ENCODE data around the gene PRKACG. TPM values are rescaled to one million over a fixed set of nuclear protein-coding genes. Genes with fewer than 3 reads are reported as not detected.
"Not testable (repeated sequence)": the region's sequence is repeated elsewhere in the genome, so short reads cannot be mapped to it uniquely, and the experiment has no call there.

Gene PRKACG
- total and polyA plus RNA-seq, 2 experiments from 2014 or later: not detected

DNA sequence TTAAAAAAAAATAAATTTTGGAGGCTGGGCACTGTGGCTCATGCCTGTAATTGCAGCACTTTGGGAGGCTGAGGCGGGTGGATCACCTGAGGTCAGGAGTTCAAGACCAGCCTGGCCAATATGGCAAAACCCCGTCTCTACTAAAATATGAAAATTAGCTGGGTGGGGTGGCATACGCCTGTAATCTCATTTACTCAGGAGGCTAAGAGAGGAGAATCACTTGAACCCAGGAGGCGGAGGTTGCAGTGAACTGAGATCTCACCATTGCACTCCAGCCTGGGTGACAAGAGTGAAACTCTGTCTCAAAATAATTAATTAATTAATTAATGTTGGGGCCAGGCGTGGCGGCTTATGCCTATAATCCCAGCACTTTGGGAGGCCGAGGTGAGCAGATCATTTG, 27.0 kb downstream of the PRKACG start:
- not testable (repeated sequence) for H3K27me3 Mint-ChIP-seq (ENCODE audit: insufficient read depth, low read depth, poor library complexity); H3K36me3 Mint-ChIP-seq (ENCODE audit: low read depth); H3K4me1 Mint-ChIP-seq; H3F3A ChIP-seq (replicated peaks; ENCODE audit: low read depth); H3K9me2 ChIP-seq (ENCODE audit: insufficient read depth); H3K36me3 ChIP-seq (ENCODE audit: insufficient read depth); H3K9me3 Mint-ChIP-seq; H3K4me3 Mint-ChIP-seq; H4K20me1 ChIP-seq (replicated peaks; ENCODE audit: insufficient read depth); H3K4me3 ChIP-seq; H3K27me3 ChIP-seq (ENCODE audit: insufficient read depth); H3K27ac Mint-ChIP-seq; DNase-seq (ENCODE audit: low spot score); H3K4me1 ChIP-seq (ENCODE audit: insufficient read depth); H2AFZ ChIP-seq; ATAC-seq; H3K27ac ChIP-seq (ENCODE audit: low read depth); H3K79me2 ChIP-seq (replicated peaks; ENCODE audit: insufficient read depth); H3K4me2 ChIP-seq

DNA sequence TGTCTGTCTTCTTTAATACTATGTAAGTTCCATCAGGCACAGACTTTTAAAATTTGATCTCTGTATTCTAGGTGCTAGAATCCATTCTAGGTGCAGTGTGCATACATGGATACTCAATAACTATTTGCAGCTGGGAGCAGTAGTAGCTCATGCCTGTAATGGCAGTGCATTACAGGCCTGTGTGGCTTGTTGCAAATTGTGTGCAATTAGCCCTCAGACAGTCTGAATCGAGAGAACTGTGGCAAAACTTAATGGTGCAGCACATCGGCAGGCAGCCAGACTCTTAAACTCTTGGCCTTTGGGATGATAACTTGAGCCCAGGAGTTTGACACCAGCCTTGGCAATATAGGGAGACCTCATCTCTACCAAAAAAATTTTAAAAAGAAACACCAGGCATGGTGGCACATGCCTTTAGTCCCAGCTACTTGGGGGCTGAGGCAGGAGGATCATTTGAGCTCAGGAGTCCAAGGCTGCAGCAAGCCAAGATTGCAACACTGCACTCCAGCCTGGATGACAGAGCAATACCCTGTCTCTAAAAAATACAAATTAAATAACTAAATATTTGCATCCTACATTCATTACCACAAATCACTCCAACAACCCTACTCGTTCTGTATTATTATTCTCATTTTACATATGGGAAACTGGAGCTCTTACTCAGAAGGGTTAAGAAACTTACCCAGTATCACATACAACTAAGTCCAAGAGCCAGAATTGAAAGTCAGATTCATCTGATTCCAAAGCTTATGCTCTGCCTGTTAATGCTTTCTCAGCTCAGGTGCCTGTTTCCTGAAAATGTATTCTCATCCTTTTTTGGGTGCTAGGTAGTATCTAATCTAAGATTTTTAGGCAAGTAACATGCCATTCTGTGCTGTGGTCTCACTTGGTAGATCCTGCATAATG, 30.1 kb downstream of the PRKACG start:
- no peaks in the 10 kb centered on the region for H3K9me2 ChIP-seq (ENCODE audit: insufficient read depth)
- H3K27me3 ChIP-seq (ENCODE audit: insufficient read depth): no peaks in the 10 kb centered on the region

More for the DNA sequence above, 30.1 kb downstream of the PRKACG start:
- Histone ChIP-seq H3K36me3 (ENCODE audit: insufficient read depth) (no peaks in the 10 kb centered on the region), H4K20me1 (replicated peaks; ENCODE audit: insufficient read depth) (no peaks in the 10 kb centered on the region), H3K27ac (ENCODE audit: low read depth) (no peak overlapping the region), H3K4me2 (no peak overlapping the region), H3K4me1 (ENCODE audit: insufficient read depth) (peaks cover 21% of the 10 kb centered on the region), H3F3A (replicated peaks; ENCODE audit: low read depth) (no peaks in the 10 kb centered on the region; the same call in 1 of the 2 replicates), H3K4me3 (no peak overlapping the region), H3K79me2 (replicated peaks; ENCODE audit: insufficient read depth) (no peaks in the 10 kb centered on the region), H2AFZ (no peak overlapping the region)
- DNase-seq (ENCODE audit: low spot score) (no peak), ATAC-seq (no peak)
- Mint-ChIP-seq H3K9me3 (no peaks in the 10 kb centered on the region), H3K27ac (no peak overlapping the region), H3K4me3 (no peak overlapping the region), H3K27me3 (ENCODE audit: insufficient read depth, low read depth, poor library complexity) (peaks cover 2% of the 10 kb centered on the region), H3K36me3 (ENCODE audit: low read depth) (no peaks in the 10 kb centered on the region), H3K4me1 (peaks cover 34% of the 10 kb centered on the region)
- TF ChIP-seq POLR2AphosphoS5 (IDR thresholded peaks at IDR 0.05; ENCODE audit: low read depth) (no peak), STAT1 (IDR thresholded peaks at IDR 0.05; ENCODE audit: unreplicated experiment) (no peak), NANOG (IDR thresholded peaks at IDR 0.05; ENCODE audit: borderline replicate concordance) (no peak), ZNF114 (CRISPR knock-in tag; IDR thresholded peaks at IDR 0.05) (no peak), JUNB (IDR thresholded peaks at IDR 0.05; ENCODE audit: unreplicated experiment) (no peak), CREB1 (CRISPR knock-in tag; IDR thresholded peaks at IDR 0.05; ENCODE audit: low read depth) (no peak), ZNF331 (CRISPR knock-in tag; IDR thresholded peaks at IDR 0.05; ENCODE audit: low read depth) (no peak), EZH2 (IDR thresholded peaks at IDR 0.05; ENCODE audit: low read depth, unreplicated experiment) (no peak)
- TF ChIP-seq, protein P1, sequence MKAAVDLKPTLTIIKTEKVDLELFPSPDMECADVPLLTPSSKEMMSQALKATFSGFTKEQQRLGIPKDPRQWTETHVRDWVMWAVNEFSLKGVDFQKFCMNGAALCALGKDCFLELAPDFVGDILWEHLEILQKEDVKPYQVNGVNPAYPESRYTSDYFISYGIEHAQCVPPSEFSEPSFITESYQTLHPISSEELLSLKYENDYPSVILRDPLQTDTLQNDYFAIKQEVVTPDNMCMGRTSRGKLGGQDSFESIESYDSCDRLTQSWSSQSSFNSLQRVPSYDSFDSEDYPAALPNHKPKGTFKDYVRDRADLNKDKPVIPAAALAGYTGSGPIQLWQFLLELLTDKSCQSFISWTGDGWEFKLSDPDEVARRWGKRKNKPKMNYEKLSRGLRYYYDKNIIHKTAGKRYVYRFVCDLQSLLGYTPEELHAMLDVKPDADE (IDR thresholded peaks at IDR 0.05): no peak
- TF ChIP-seq, protein P2, sequence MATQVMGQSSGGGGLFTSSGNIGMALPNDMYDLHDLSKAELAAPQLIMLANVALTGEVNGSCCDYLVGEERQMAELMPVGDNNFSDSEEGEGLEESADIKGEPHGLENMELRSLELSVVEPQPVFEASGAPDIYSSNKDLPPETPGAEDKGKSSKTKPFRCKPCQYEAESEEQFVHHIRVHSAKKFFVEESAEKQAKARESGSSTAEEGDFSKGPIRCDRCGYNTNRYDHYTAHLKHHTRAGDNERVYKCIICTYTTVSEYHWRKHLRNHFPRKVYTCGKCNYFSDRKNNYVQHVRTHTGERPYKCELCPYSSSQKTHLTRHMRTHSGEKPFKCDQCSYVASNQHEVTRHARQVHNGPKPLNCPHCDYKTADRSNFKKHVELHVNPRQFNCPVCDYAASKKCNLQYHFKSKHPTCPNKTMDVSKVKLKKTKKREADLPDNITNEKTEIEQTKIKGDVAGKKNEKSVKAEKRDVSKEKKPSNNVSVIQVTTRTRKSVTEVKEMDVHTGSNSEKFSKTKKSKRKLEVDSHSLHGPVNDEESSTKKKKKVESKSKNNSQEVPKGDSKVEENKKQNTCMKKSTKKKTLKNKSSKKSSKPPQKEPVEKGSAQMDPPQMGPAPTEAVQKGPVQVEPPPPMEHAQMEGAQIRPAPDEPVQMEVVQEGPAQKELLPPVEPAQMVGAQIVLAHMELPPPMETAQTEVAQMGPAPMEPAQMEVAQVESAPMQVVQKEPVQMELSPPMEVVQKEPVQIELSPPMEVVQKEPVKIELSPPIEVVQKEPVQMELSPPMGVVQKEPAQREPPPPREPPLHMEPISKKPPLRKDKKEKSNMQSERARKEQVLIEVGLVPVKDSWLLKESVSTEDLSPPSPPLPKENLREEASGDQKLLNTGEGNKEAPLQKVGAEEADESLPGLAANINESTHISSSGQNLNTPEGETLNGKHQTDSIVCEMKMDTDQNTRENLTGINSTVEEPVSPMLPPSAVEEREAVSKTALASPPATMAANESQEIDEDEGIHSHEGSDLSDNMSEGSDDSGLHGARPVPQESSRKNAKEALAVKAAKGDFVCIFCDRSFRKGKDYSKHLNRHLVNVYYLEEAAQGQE (IDR thresholded peaks at IDR 0.05; ENCODE audit: unreplicated experiment): no peak
- TF ChIP-seq, protein P3, sequence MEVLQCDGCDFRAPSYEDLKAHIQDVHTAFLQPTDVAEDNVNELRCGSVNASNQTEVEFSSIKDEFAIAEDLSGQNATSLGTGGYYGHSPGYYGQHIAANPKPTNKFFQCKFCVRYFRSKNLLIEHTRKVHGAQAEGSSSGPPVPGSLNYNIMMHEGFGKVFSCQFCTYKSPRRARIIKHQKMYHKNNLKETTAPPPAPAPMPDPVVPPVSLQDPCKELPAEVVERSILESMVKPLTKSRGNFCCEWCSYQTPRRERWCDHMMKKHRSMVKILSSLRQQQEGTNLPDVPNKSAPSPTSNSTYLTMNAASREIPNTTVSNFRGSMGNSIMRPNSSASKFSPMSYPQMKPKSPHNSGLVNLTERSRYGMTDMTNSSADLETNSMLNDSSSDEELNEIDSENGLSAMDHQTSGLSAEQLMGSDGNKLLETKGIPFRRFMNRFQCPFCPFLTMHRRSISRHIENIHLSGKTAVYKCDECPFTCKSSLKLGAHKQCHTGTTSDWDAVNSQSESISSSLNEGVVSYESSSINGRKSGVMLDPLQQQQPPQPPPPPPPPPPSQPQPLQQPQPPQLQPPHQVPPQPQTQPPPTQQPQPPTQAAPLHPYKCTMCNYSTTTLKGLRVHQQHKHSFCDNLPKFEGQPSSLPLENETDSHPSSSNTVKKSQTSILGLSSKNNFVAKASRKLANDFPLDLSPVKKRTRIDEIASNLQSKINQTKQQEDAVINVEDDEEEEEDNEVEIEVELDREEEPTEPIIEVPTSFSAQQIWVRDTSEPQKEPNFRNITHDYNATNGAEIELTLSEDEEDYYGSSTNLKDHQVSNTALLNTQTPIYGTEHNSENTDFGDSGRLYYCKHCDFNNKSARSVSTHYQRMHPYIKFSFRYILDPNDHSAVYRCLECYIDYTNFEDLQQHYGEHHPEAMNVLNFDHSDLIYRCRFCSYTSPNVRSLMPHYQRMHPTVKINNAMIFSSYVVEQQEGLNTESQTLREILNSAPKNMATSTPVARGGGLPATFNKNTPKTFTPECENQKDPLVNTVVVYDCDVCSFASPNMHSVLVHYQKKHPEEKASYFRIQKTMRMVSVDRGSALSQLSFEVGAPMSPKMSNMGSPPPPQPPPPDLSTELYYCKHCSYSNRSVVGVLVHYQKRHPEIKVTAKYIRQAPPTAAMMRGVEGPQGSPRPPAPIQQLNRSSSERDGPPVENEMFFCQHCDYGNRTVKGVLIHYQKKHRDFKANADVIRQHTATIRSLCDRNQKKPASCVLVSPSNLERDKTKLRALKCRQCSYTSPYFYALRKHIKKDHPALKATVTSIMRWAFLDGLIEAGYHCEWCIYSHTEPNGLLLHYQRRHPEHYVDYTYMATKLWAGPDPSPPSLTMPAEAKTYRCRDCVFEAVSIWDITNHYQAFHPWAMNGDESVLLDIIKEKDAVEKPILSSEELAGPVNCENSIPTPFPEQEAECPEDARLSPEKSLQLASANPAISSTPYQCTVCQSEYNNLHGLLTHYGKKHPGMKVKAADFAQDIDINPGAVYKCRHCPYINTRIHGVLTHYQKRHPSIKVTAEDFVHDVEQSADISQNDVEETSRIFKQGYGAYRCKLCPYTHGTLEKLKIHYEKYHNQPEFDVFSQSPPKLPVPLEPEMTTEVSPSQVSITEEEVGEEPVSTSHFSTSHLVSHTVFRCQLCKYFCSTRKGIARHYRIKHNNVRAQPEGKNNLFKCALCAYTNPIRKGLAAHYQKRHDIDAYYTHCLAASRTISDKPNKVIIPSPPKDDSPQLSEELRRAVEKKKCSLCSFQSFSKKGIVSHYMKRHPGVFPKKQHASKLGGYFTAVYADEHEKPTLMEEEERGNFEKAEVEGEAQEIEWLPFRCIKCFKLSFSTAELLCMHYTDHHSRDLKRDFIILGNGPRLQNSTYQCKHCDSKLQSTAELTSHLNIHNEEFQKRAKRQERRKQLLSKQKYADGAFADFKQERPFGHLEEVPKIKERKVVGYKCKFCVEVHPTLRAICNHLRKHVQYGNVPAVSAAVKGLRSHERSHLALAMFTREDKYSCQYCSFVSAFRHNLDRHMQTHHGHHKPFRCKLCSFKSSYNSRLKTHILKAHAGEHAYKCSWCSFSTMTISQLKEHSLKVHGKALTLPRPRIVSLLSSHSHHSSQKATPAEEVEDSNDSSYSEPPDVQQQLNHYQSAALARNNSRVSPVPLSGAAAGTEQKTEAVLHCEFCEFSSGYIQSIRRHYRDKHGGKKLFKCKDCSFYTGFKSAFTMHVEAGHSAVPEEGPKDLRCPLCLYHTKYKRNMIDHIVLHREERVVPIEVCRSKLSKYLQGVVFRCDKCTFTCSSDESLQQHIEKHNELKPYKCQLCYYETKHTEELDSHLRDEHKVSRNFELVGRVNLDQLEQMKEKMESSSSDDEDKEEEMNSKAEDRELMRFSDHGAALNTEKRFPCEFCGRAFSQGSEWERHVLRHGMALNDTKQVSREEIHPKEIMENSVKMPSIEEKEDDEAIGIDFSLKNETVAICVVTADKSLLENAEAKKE (CRISPR knock-in tag; IDR thresholded peaks at IDR 0.05): no peak
